H9 (cell line): ENCODE results near the gene DAND5. TPM values are rescaled to one million over a fixed set of nuclear protein-coding genes. Genes with fewer than 3 reads are reported as not detected.
"Not testable (repeated sequence)": the region's sequence is repeated elsewhere in the genome, so short reads cannot be mapped to it uniquely, and the experiment has no call there.

ENCODE experiments used
- DNase-seq: peaks from one replicate; pipeline ENCODE4 v3.0.0-alpha.2; 2017
- H2AFZ ChIP-seq: one replicate; pipeline ENCODE4 v1.6.1; 2013; ENCODE audit warnings: mild to moderate bottlenecking, low read length, control low read depth, moderate library complexity
- H2AK5ac ChIP-seq: 2 replicates; pipeline ENCODE4 v1.6.1; 2013; ENCODE audit warnings: low read length, control low read depth, mixed read lengths; ENCODE audit not compliant: insufficient read length
- H2BK120ac ChIP-seq: one replicate; pipeline ENCODE4 v1.6.1; 2013; ENCODE audit warnings: low read depth, mild to moderate bottlenecking, low read length, control low read depth, inconsistent platforms; ENCODE audit not compliant: poor library complexity, severe bottlenecking
- H2BK12ac ChIP-seq: 2 replicates; pipeline ENCODE4 v1.6.1; 2013; ENCODE audit warnings: low read length, control low read depth, mixed read lengths, low read depth; ENCODE audit not compliant: insufficient read length
- H2BK15ac ChIP-seq: 2 replicates; pipeline ENCODE4 v1.6.1; 2013; ENCODE audit warnings: low read depth, low read length, control low read depth
- H2BK20ac ChIP-seq: one replicate; pipeline ENCODE4 v1.6.1; 2013; ENCODE audit warnings: low read depth, mild to moderate bottlenecking, low read length, control low read depth, inconsistent platforms; ENCODE audit not compliant: poor library complexity, severe bottlenecking
- H2BK5ac ChIP-seq: 2 replicates; pipeline ENCODE4 v1.6.1; 2013; ENCODE audit warnings: low read length, control low read depth, mixed read lengths; ENCODE audit not compliant: insufficient read length
- H3K14ac ChIP-seq: 2 replicates; pipeline ENCODE4 v1.6.1; 2013; ENCODE audit warnings: low read length, control low read depth; ENCODE audit not compliant: insufficient read depth
- H3K18ac ChIP-seq: 2 replicates; pipeline ENCODE4 v1.6.1; 2013; ENCODE audit warnings: low read depth, mild to moderate bottlenecking, mixed read lengths, low read length, control low read depth; ENCODE audit not compliant: insufficient read length
- H3K23ac ChIP-seq: 2 replicates; pipeline ENCODE4 v1.6.1; 2013; ENCODE audit warnings: low read length, control low read depth, mixed read lengths, low read depth; ENCODE audit not compliant: insufficient read length
- H3K23me2 ChIP-seq: 2 replicates; pipeline ENCODE4 v1.6.1; 2013; ENCODE audit warnings: low read depth, mild to moderate bottlenecking, mixed read lengths, low read length, control low read depth; ENCODE audit not compliant: insufficient read length, poor library complexity, severe bottlenecking
- H3K27ac ChIP-seq: 2 replicates; pipeline ENCODE4 v1.5.1; 2013; ENCODE audit warnings: low read length, control low read depth, mixed read lengths, low read depth; ENCODE audit not compliant: insufficient read length
- H3K27me3 ChIP-seq: 2 replicates; pipeline ENCODE4 v1.6.1; 2013; ENCODE audit warnings: low read length, control low read depth, inconsistent platforms; ENCODE audit not compliant: insufficient read depth
- H3K4ac ChIP-seq: 2 replicates; pipeline ENCODE4 v1.6.1; 2013; ENCODE audit warnings: low read depth, mild to moderate bottlenecking, control low read depth, inconsistent platforms, low read length, moderate library complexity
- H3K4me1 ChIP-seq: 2 replicates; pipeline ENCODE4 v1.6.1; 2013; ENCODE audit warnings: low read length, control low read depth, inconsistent platforms; ENCODE audit not compliant: insufficient read depth
- H3K4me2 ChIP-seq: 2 replicates; pipeline ENCODE4 v1.6.1; 2013; ENCODE audit warnings: low read length, control low read depth, mixed read lengths; ENCODE audit not compliant: insufficient read length, insufficient read depth
- H3K56ac ChIP-seq: 2 replicates; pipeline ENCODE4 v1.6.1; 2013; ENCODE audit warnings: low read depth, mild to moderate bottlenecking, mixed read lengths, low read length, control low read depth; ENCODE audit not compliant: insufficient read length
- H3K79me1 ChIP-seq: 2 replicates; pipeline ENCODE4 v1.6.1; 2013; ENCODE audit warnings: low read depth, mild to moderate bottlenecking, moderate library complexity, low read length, control low read depth, inconsistent platforms; ENCODE audit not compliant: insufficient read depth, poor library complexity, severe bottlenecking
- H3K79me2 ChIP-seq: 2 replicates; pipeline ENCODE4 v1.6.1; 2013; ENCODE audit warnings: low read length, control low read depth, inconsistent platforms; ENCODE audit not compliant: insufficient read depth
- H3K9ac ChIP-seq: 2 replicates; pipeline ENCODE4 v1.6.1; 2013; ENCODE audit warnings: low read length, control low read depth, mixed read lengths; ENCODE audit not compliant: insufficient read length; ENCODE audit errors: extremely low read depth
- H3K9me3 ChIP-seq: one replicate; pipeline ENCODE4 v1.6.1; 2013; ENCODE audit warnings: low read depth, low read length, inconsistent platforms; ENCODE audit not compliant: control insufficient read depth
- H3T11ph ChIP-seq: one replicate; pipeline ENCODE4 v1.6.1; 2013; ENCODE audit warnings: mild to moderate bottlenecking, low read length, control low read depth, inconsistent platforms
- H4K20me1 ChIP-seq: one replicate; pipeline ENCODE4 v1.6.1; 2013; ENCODE audit not compliant: control insufficient read depth, insufficient read length, insufficient read depth
- H4K5ac ChIP-seq: 2 replicates; pipeline ENCODE4 v1.6.1; 2013; ENCODE audit warnings: low read depth, mild to moderate bottlenecking, mixed read lengths, low read length, control low read depth; ENCODE audit not compliant: insufficient read length
- H4K8ac ChIP-seq: replicated peaks from 2 replicates; pipeline ENCODE4 v1.6.1; 2013; ENCODE audit warnings: low read length, control low read depth, mixed read lengths, low read depth; ENCODE audit not compliant: insufficient read length
- H4K91ac ChIP-seq: 2 replicates; pipeline ENCODE4 v1.6.1; 2013; ENCODE audit warnings: low read depth, mild to moderate bottlenecking, moderate library complexity, mixed read lengths, low read length, control low read depth; ENCODE audit not compliant: insufficient read length
- H3K27ac Mint-ChIP-seq, 3 experiments: 2 replicates in 2 of 3; 3 replicates in 1 of 3; pipeline ENCODE4 v1.8.0; 2020 to 2021; ENCODE audit warnings: mixed read lengths in 3 of 3, mild to moderate bottlenecking in 1 of 3, moderate library complexity in 1 of 3
- H3K27me3 Mint-ChIP-seq: 2 replicates; pipeline ENCODE4 v1.8.0; 2021; ENCODE audit warnings: low read depth, mild to moderate bottlenecking, moderate library complexity, mixed read lengths
- H3K36me3 Mint-ChIP-seq, 3 experiments: 2 replicates in 2 of 3; 3 replicates in 1 of 3; pipeline ENCODE4 v1.8.0; 2020 to 2021; ENCODE audit warnings: low read depth in 3 of 3, mixed read lengths in 3 of 3; ENCODE audit not compliant: insufficient read depth in 1 of 3
- H3K4me1 Mint-ChIP-seq, 2 experiments: 2 replicates each; pipeline ENCODE4 v1.8.0; 2020; ENCODE audit warnings: mixed read lengths in 2 of 2
- H3K4me3 Mint-ChIP-seq, 2 experiments: 2 replicates in 1 of 2; 3 replicates in 1 of 2; pipeline ENCODE4 v1.8.0; 2020 to 2021; ENCODE audit warnings: mild to moderate bottlenecking in 2 of 2, mixed read lengths in 2 of 2, moderate library complexity in 1 of 2
- H3K9me3 Mint-ChIP-seq, 2 experiments: 2 replicates in 1 of 2; 3 replicates in 1 of 2; pipeline ENCODE4 v1.8.0; 2020; ENCODE audit warnings: mild to moderate bottlenecking in 2 of 2, mixed read lengths in 2 of 2, moderate library complexity in 1 of 2
- CTCF ChIP-seq: fragments of 200-600 bp; sonication (generic); conservative IDR thresholded peaks from 3 replicates; pipeline ENCODE4 v1.8.0; 2021; ENCODE audit warnings: antibody characterized with exemption, mild to moderate bottlenecking
- WGBS: extraction: QIAGEN DNeasy Blood & Tissue Kit; methylation state at CpG from one replicate; pipeline ENCODE4 v1.1.7; 2013; ENCODE audit warnings: missing lambda C conversion rate, low lambda C conversion rate, mixed read lengths; ENCODE audit not compliant: insufficient read length; ENCODE audit errors: extremely low coverage; 5-methylcytosine and 5-hydroxymethylcytosine counted together
- total RNA-seq: library from RNA; stranded (reverse); gene quantifications from 2 replicates; pipeline ENCODE4 v1.2.1, GENCODE V29; 2021

DAND5 gene
- total RNA-seq, 1 experiment from 2014 or later: 0.11 TPM

GRCh38 chr19:12956446-12957388 lies 12.7 kb upstream of the DAND5 start, which contains the start of gene GADD45GIP1:
Gene GADD45GIP1, minus strand, starts transcription at chr19:12957223. Its CDS starts 11 bp downstream, at chr19:12957212.
- Histone ChIP-seq H3K23me2 (peaks cover 3% of the 10 kb centered on the region), H2BK15ac (no peak within 1 kb of the TSS), H3K9me3 (no peaks in the 10 kb centered on the region), H3K56ac (no peak within 1 kb of the TSS), H2AFZ (no peak within 1 kb of the TSS), H3K4me2 (peak within 1 kb of the TSS; percentile 52), H2BK20ac (no peak within 1 kb of the TSS), H4K91ac (no peak within 1 kb of the TSS), H4K20me1 (no peaks in the 10 kb centered on the region), H3K79me2 (peaks cover 7% of the 10 kb centered on the region; the same call in 1 of the 2 replicates), H3K4ac (no peak within 1 kb of the TSS), H3K79me1 (peaks cover 5% of the 10 kb centered on the region), H2AK5ac (no peak within 1 kb of the TSS), H3K14ac (peak within 1 kb of the TSS; percentile 41), H4K5ac (no peak within 1 kb of the TSS), H2BK12ac (no peak within 1 kb of the TSS), H3K18ac (peak within 1 kb of the TSS; percentile 9), H3K23ac (no peak within 1 kb of the TSS), H2BK120ac (no peak within 1 kb of the TSS), H2BK5ac (no peak within 1 kb of the TSS), H3K27ac (no peak within 1 kb of the TSS), H4K8ac (no peak within 1 kb of the TSS), H3K4me1 (no peaks in the 10 kb centered on the region; the same call in 1 of the 2 replicates), H3K9ac (peak within 1 kb of the TSS; percentile 68), H3K27me3 (no peaks in the 10 kb centered on the region), H3T11ph (no peak within 1 kb of the TSS)
- WGBS: no CpG with 5 or more reads among the region's 84 CpGs
- Mint-ChIP-seq H3K27me3 (peaks cover 5% of the 10 kb centered on the region), H3K4me3 (peak within 1 kb of the TSS; percentile 88 to 94), H3K27ac (peak within 1 kb of the TSS; percentile 58 to 90 (median 82)), H3K9me3 (peaks cover 0 to 3% of the 10 kb centered on the region in 2 experiments; a peak in 2 of 5 replicates), H3K4me1 (peaks cover 21 to 34% of the 10 kb centered on the region in 2 experiments), H3K36me3 (peaks cover 15 to 39% (median 37%) of the 10 kb centered on the region in 3 experiments)
- no peak for TF ChIP-seq CTCF
- DNase-seq: peak; percentile 80

- not testable (repeated sequence) for H4K91ac ChIP-seq, H4K8ac ChIP-seq, H3K27me3 Mint-ChIP-seq, H3K9me3 ChIP-seq, H3K56ac ChIP-seq, DNase-seq, H2BK12ac ChIP-seq, H4K20me1 ChIP-seq, H2BK5ac ChIP-seq, H3K9ac ChIP-seq, H3K4ac ChIP-seq, H2AFZ ChIP-seq, H3K9me3 Mint-ChIP-seq, H3K23me2 ChIP-seq, H2BK120ac ChIP-seq, H3K4me2 ChIP-seq, H2BK15ac ChIP-seq, H3K27me3 ChIP-seq, H3K79me1 ChIP-seq, H3K18ac ChIP-seq, H2AK5ac ChIP-seq, H3K14ac ChIP-seq, H3K4me1 ChIP-seq, H3K79me2 ChIP-seq, H4K5ac ChIP-seq, H3K23ac ChIP-seq, H3T11ph ChIP-seq, H2BK20ac ChIP-seq, H3K27ac ChIP-seq
- Mint-ChIP-seq H3K36me3 (peaks cover 13 to 32% (median 31%) of the 10 kb centered on the region in 3 experiments), H3K27ac (peak overlapping the region; percentile 32 to 80 (median 70); a peak in 5 of 7 replicates), H3K4me3 (peak overlapping the region; percentile 68 to 83), H3K4me1 (peaks cover 20 to 31% of the 10 kb centered on the region in 2 experiments)
- WGBS: no CpG with 5 or more reads among the region's 31 CpGs
Observed at GRCh38 chr19:12957389-12957952, 11.9 kb upstream of the DAND5 start.
